NK-92 (cell line): ENCODE data around the gene PTEN.
A peak's percentile ranks its signal among the peaks of the same experiment; 100 is the strongest.
"Not testable (repeated sequence)": the region's sequence is repeated elsewhere in the genome, so short reads cannot be mapped to it uniquely, and the experiment has no call there.

Experiments
- DNase-seq: peaks from one replicate; lab custom pipeline; 2025; ENCODE audit not compliant: unreplicated experiment; lab: John Stamatoyannopoulos, UW

PTEN gene

DNA sequence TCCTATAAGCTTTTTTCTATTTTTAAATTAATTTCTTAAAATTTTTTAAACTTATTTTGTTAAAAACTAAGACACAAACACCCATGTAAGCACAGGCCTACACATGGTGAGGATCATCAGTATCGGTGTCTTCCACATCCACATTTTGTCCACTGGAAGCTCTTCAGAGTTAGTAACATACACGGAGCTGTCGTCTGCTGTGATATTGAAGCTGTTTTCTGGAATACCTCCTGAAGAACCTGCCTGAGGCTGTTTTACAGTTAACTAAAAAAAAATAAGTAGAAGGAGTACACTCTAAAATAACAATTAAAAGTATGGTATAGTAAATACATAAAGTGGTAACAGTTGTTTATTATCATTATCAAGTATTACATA lies 17.8 kb upstream of the PTEN start:
- no peak for DNase-seq

DNA sequence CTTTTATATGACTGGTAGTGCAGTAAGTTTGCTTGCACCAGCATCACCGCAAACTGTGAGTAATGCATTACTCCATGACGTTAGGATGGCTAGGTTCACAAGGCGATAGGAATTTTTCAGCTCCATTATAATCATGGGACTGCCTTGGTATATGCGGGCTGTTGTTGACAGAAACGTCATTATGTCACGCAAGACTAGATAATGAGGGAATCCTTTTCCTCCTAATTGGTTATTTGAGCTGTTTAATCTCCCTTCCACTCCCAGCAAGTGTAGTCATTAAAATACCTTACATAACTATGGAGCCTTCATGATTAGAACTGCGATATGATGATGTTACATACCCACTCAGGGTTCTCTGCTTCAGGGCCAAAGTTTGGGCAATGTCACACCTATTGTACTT lies 17.4 kb upstream of the PTEN start:
- DNase-seq, result no peak

GRCh38 chr10:87846711-87847110 lies 16.7 kb upstream of the PTEN start:
- DNase-seq, result not testable (repeated sequence)

GRCh38 chr10:87847550-87847949 lies 15.9 kb upstream of the PTEN start:
- DNase-seq, result no peak

DNA sequence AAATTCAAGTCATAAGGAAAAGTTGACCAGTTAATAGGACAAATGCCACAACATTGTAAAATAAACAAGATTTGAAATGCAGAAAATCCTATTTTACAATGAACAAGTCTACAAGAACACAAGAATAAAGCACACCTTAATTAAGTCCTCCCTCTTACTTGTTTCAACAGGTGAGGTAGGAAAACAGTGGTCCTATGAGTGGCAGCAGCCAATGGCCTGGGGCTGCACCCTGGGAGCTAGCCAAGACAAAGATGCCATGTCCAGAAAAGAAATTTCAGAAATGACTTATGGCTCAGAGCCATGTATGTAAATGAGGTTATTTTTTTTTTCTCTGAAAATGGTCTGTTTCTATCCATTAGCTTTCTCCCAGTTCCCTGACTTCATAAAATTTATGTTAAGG lies 14.4 kb upstream of the PTEN start:
- DNase-seq, result no peak

DNA sequence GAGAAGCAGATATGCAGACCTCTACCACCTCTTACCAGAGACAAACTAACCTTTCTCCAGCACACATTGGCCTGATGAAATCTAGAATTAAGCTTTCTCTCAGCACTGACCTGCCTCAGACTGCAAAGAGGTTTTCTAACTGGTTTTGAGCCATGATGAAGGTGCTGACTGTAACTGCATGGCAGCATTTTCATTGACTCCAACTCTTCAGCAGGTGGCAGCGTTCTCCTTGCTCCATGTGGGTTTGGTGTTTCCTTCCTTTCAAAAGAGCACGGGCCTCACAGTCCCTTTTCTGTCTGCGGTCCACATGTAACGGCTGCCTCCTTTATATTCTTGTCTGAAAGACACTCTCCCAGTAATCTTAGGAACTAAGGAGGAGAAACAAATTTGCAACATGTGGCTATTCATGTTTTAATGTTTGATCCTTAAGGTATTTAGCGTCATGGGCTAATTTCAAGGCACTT lies 12.7 kb upstream of the PTEN start:
- DNase-seq, result peak; percentile 9

GRCh38 chr10:87852089-87852488 lies 11.3 kb upstream of the PTEN start:
- no peak for DNase-seq

DNA sequence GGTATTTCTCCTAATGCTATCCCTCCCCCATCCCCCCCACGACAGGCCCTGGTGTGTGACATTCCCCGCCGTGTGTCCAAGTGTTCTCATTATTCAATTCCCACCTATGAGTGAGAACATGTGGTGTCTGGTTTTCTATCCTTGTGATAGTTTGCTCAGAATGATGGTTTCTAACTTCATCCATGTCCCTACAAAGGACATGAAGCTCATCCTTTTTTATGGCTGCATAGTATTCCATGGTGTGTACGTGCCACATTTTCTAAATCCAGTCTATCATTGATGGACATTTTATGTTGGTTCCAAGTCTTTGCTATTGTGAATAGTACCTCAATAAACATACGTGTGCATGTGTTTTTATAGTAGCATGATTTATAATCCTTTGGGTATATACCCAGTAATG lies 8.2 kb upstream of the PTEN start:
- DNase-seq, result not testable (repeated sequence)

DNA sequence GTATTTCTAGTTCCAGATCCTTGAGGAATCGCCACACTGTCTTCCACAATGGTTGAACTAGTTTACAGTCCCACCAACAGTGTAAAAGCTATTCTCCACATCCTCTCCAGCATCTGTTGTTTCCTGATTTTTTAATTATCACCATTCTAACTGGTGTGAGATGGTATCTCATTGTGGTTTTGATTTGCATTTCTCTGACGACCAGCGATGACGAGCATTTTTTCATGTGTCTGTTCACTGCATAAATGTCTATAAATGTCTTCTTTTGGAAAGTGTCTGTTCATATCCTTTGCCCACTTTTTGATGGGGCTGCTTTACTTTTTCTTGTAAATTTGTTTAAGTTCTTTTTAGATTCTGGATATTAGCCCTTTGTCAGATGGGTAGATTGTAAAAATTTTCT lies 7.8 kb upstream of the PTEN start:
- DNase-seq, result not testable (repeated sequence)

DNA sequence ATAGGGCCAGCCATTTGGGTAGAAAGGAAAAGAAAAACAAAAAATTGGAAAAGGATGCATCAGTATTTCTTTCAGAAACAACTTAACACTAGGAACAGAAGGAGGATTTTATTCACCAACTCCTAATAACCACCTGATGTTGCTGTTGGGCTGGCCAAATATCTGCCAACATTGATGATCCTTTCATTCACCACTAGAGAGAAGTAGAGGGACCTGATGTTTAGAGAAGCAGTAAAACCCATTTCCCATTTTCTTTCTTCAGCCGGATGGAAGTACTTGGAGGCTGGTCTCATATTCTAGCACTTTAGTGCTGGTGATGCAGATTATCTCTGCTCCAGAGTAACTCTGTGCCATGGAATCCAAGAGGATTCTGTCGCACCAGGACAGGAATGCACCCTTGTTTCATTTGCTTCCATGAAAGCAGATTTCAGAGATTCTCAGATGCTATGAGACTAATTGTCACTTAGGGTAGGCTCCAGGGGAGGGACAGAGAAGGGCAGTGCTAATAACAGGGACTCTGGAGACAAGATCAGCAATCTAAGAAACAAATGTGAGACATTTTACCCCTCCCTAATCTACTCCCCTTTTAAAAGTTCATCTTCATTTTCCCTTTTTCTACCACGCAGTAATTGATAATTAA lies 3.1 kb upstream of the PTEN start:
- no peak for DNase-seq

DNA sequence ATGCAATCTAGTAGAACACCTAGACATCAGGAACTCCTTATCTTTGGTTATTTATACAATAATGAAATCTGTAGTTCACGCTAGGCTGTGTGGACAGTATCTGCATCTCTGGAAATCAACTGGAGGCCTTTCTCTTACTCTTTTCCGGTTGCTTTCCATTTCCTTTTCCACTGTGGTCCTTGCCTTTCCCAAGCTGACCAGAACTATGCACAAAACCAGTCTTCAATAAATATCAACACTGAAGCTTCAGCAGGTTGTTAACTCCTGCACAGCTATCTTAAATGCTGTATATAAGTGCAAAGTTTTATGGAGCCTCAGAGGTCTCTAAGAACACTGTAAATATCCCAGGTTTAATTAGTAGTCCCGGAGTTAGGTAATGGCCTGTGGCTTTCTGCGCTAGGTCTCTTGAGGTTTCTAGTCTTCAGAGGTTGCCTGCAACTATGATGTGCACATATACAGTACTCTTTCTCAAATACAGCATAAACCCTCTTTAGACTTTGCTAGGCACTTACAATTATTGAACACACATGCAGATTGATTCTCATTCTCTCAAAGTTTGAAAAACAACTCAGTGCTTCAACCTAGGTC lies 2.5 kb upstream of the PTEN start:
- no peak for DNase-seq

DNA sequence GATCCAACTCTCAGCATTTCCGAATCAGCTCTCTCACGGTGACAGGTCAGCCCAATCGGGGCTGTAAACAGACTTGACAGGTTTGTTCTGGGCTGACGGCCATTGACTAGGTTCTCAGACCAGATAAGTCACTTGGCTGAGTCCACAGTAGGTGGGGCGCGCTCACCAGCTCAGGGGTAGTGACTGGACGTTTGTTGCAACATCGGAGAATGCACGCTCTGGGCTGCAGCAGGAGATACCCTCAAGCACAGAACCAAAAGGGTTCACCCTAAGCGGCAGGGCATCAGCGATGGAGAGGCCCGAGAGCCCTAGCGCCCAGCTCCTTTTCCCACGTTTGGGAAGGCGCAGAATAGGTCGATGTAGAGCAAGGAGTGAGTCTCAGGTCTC lies 1.9 kb upstream of the PTEN start:
- DNase-seq, result no peak

DNA sequence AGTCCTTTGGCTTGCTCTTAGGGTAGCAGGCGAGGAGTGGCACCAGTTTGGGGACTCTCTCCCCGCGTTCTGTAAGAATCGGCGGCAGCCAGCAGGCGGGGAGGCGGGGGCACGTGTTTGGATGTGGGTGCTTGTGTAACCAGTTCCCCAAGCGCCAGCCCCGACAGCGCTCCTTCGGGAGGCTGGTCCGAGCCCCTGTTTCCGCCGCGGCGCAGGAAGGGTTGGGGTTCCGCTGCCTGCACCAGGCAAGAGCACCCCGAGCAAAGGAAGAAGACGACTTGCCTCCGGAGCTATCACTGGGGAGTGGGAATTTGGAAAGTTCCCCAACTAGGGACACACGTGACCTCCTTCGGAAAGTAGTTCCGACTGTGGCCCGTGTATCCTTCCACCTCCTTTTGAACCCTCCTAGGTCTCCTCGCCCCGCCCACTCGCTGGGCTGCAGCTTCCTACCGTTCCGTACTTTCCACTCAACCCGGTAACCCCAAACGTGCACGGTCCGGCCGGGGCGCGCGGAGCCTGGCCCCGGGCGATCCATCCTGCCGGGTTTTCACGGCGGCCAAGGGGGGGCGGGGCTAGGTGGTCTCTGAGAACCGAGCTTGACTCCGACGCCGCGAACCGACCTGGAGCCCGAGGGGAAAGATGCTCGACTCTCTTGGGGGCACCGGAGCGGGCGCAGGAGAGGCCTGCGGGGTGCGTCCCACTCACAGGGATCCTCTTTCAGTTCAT lies 1.3 kb upstream of the PTEN start:
- DNase-seq, result peak; percentile 45

GRCh38 chr10:87862679-87863052 lies 759 bp upstream of the PTEN start:
- no peak for DNase-seq

- not testable (repeated sequence) for DNase-seq
Observed at GRCh38 chr10:87863951-87864495, 598 bp downstream of the PTEN start.

GRCh38 chr10:87864496-87865059 lies 1.2 kb downstream of the PTEN start:
- DNase-seq, result no peak

- DNase-seq, result no peak
Observed at GRCh38 chr10:87865241-87865881, 1.9 kb downstream of the PTEN start.

DNA sequence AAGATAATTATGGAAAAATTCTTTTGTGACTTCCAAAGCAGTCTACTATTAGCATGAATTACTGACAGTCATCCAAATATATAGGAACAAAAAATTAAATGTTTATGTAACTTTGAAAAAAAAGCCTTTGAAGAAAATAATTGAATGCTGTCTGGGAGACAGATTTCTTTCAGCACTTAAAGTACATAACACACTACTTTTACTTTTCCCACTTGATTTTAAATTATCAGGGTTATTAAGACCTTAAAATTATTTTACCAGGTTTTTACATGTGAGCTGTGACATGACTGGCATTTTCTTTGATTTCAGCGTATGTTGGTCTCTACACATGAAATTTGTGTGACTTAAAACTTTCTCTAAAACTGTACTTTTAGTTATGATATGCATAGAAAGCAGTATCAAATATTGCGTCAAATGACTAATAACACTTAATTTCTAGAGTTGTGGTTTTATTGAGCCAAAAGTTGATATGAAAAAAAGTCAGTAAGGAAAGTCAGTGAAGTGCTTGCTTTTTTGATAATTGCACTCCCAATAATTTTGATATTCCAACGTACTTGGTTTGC lies 3.1 kb downstream of the PTEN start:
- DNase-seq, result no peak

DNA sequence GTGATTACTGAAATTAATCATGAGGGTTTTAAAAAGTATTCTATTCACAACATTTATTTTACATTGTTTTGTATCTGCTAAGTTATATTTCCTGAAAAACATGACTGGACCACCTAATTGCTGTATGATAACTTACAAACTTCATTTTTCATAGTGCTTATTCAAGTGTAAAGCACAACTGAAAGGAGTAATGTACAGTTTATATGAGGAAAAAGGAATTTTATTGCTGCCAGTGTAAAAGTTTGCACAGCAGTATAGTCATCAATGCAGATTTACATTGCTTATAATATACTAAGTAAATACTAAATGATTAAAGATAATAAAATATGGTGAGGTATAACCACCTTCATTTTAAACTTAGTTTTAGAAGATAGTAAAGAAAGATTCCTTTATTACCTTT lies 4.0 kb downstream of the PTEN start:
- no peak for DNase-seq

- no peak for DNase-seq
Observed at GRCh38 chr10:87868277-87868676, 4.9 kb downstream of the PTEN start.

DNA sequence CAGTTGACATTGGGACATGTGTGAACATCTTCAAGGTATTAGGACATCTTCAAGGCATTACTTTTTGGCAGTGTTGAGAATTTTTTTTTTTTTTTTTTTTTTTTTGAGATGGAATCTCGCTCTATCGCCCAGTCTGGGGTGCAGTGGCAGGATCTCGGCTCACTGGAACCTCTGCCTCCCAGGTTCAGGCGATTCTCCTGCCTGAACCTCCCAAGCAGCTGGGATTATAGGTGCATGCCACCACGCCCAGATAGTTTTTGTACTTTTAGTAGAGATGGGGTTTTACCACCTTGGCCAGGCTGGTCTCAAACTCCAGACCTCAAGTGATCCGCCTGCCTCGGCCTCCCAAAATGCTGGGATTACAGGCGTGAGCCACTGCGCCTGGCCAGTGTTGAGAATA lies 5.7 kb downstream of the PTEN start:
- not testable (repeated sequence) for DNase-seq
